Activated gamma-delta T cell treated with Interleukin-2 at 50 U/mL for 16 hours (primary cell): ENCODE data around the gene ADORA3.

Experiments
- DNase-seq: peaks from one replicate; pipeline ENCODE4 v3.0.0-alpha.2; 2020

ADORA3 gene

DNA sequence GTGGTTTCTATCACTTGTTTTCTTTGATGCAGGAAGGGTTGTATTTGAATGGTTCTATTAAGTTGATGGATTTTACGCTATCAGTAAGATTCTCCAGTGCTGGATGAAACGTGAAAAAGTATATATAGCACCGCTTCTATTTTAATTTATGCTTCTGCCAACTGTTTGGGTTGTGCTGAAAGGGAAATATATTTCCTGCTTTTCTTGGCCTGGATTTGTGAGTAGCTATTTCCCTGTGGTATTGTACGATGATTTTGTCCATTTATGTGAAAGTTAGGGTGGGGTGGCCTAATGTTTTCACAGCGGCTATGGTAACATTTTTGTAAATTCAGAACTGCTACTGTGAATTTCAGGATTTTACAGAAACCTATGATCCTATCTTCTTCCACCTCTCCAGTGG, 29.3 kb downstream of the ADORA3 start:
- DNase-seq = no peak

- no peak for DNase-seq
Measured at GRCh38 chr1:111471538-111471937, 31.9 kb downstream of the ADORA3 start.

DNA sequence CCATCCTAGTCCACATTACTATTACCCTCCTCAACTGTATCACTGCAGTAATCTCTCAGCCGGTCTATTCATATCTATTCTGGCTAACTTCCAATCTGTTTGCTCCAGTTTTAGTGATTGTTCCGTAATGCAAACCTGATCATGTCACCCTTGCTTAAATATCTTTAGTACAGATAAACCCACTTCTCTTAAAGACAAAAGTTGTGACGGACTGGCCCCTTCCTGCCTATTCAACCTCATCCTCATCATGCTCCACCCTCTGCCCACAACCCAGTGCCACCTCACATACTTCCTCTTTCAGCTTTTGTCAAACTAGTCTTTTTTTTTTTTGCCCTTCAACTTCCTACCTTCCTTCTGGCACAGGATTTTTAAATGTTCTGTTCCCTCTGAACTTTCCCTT, 32.4 kb downstream of the ADORA3 start:
- peak; percentile 65 for DNase-seq

- DNase-seq = no peak
Measured at GRCh38 chr1:111470596-111470995, 32.8 kb downstream of the ADORA3 start.

GRCh38 chr1:111469539-111469938, 33.9 kb downstream of the ADORA3 start:
- no peak for DNase-seq

DNA sequence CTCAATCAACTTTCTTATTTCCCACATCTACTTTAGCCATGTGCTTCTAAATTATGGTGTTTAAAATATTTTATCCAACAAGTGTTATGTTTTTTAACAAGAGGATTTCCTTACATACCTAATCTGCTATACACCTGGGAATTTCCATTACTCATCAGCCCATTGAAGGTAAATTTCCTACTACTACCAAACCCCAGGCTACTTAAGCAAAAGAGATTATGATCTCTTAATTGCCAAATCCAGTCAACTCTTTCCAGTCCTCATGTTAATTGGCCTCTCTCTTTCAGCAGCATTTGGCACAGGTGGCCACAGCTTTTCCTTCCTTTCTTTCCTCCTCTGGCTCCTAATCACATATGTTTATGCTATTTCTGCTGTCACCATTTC, 34.7 kb downstream of the ADORA3 start:
- no peak for DNase-seq

DNA sequence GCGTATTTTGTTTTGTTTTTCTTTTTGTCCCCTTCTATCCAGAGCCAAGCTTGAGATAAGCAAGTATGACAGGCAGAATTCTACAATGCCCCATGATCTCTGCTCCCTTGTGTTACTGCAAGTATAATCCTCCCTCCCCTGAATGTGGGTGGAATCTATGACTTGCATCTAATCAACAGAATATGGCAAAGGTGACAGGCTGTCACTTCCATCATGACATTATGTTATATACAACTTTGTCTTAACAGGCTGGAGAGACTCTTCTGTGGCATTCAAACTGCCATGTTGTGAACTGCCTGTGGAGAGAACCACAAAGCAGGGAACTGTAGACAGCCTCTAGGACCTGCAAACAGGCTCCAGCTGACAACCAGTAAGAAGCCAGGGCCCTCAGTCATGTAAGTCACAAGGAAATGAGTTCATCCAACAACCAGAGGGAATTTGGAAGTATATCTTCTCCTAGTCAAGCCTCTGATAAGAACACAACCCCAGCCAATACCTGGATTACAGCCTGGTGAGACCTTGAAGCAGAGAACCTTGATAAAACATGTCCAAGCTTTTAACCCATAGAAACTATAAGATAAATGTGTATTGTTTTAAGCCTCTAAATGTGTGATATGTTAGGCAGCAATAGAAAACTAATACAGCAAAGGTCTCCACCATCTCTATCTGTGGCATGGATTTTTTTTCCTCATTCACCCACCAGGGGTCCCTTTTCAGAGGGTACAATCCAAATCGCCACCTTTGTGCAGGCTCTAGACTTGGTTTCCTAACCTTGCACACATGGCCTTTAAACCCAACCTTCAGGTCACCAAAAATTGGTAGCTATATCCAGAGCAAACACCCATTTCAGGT, 35.3 kb downstream of the ADORA3 start:
- DNase-seq = no peak

DNA sequence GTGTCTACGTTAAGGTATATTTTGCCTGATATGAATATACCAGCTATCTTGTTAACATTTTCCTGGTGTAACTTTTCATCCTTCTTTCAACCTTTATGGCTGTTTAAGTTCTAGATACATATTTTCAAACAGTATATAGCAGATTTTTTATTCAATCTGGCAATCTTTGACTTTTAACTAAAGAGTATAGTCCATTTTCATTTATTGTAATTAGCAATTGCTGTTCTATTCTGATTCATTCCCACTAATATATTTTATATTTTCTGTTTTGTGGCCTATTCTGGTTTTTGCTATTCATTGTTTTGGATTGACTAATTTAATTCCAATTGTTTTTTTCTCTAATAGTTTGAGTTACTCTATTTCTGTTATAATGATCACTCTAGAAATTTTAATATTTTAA, 37.0 kb downstream of the ADORA3 start:
- no peak for DNase-seq

GRCh38 chr1:111465754-111466153, 37.7 kb downstream of the ADORA3 start:
- DNase-seq = no peak

- no peak for DNase-seq
Measured at GRCh38 chr1:111463029-111463683, 40.3 kb downstream of the ADORA3 start.

- no peak for DNase-seq
Measured at GRCh38 chr1:111462370-111463028, 40.9 kb downstream of the ADORA3 start.

- no peak for DNase-seq
Measured at GRCh38 chr1:111461765-111462164, 41.7 kb downstream of the ADORA3 start.

- no peak for DNase-seq
Measured at GRCh38 chr1:111455642-111456031, 47.8 kb downstream of the ADORA3 start.

- DNase-seq = no peak
Measured at GRCh38 chr1:111454859-111455641, 48.4 kb downstream of the ADORA3 start.

GRCh38 chr1:111453706-111454105, 49.7 kb downstream of the ADORA3 start:
- no peak for DNase-seq

GRCh38 chr1:111452581-111452980, 50.9 kb downstream of the ADORA3 start:
- DNase-seq = no peak

- no peak for DNase-seq
Measured at GRCh38 chr1:111450185-111450584, 53.2 kb downstream of the ADORA3 start.

DNA sequence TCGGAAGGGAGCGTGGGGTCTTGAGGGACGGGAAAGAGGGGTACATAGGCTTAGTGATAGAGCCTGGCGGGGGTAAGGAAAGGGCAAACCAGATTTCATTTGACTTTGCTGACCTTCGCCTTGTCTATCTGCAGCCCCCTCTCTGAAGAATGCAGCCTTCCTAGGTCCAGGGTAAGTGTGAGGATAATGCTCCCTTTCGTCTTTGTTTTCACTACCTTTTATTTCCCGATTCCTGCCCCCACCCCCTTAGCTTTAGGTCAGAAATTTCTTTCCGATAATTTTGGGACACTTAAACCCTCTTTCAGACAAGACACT, 53.8 kb downstream of the ADORA3 start:
- DNase-seq = no peak
